IMR-90 (cell line): ENCODE results near the gene RAB11FIP4. TPM values are rescaled to one million over a fixed set of nuclear protein-coding genes. Genes with fewer than 3 reads are reported as not detected.

Experiments used
- ATAC-seq: fragments of 200-7000 bp; cut with Tn5 transposase; 2 replicates; pipeline ENCODE4 v1.9.1; 2020; ENCODE audit warnings: low read depth, mild to moderate bottlenecking, moderate library complexity
- BruUV-seq: library from RNA; stranded (reverse); fragments of 400-500 nt; replicated peaks from 2 replicates; lab custom pipeline; 2021; lab: Mats Ljungman, UMichigan
- CTCF ChIA-PET: fragments of 300-600 bp; formaldehyde crosslinking; extraction: SDS; loops from one replicate; lab custom pipeline; 2021; ENCODE audit warnings: antibody characterized with exemption; lab: Yijun Ruan, JAX
- POLR2A ChIA-PET: fragments of 300-600 bp; sonication (Branson Sonifier 250); formaldehyde crosslinking; loops from one replicate; lab custom pipeline; 2022; ENCODE audit warnings: antibody characterized with exemption; ENCODE audit not compliant: unreplicated experiment; lab: Charles Lee
- DNase-seq: peaks from one replicate; pipeline ENCODE4 v3.0.0; 2013
- H2AFZ ChIP-seq: replicated peaks from 2 replicates; pipeline ENCODE3; 2013; ENCODE audit warnings: low read length, mild to moderate bottlenecking; ENCODE audit not compliant: poor library complexity
- H2AK5ac ChIP-seq: 2 replicates; pipeline ENCODE4 v1.6.1; 2013; ENCODE audit warnings: low read depth, low read length, inconsistent platforms
- H2AK9ac ChIP-seq: replicated peaks from 2 replicates; pipeline ENCODE3; 2013; ENCODE audit warnings: mild to moderate bottlenecking, low read depth, low read length, moderate library complexity; ENCODE audit not compliant: poor library complexity
- H2BK120ac ChIP-seq: 2 replicates; pipeline ENCODE4 v1.6.1; 2013; ENCODE audit warnings: low read depth, low read length, inconsistent platforms
- H2BK15ac ChIP-seq: 3 replicates; pipeline ENCODE4 v1.6.1; 2013; ENCODE audit warnings: low read depth, low read length, inconsistent platforms
- H2BK20ac ChIP-seq: 2 replicates; pipeline ENCODE4 v1.6.1; 2013; ENCODE audit warnings: low read depth, mild to moderate bottlenecking, inconsistent platforms, low read length, moderate library complexity
- H2BK5ac ChIP-seq: 2 replicates; pipeline ENCODE4 v1.6.1; 2013; ENCODE audit warnings: mild to moderate bottlenecking, low read depth, low read length, inconsistent platforms; ENCODE audit not compliant: poor library complexity, severe bottlenecking
- H3K14ac ChIP-seq: replicated peaks from 2 replicates; pipeline ENCODE4 v1.6.1; 2013; ENCODE audit warnings: low read depth, low read length, inconsistent platforms
- H3K18ac ChIP-seq: 2 replicates; pipeline ENCODE4 v1.6.1; 2013; ENCODE audit warnings: low read depth, low read length, control low read depth
- H3K23ac ChIP-seq: 2 replicates; pipeline ENCODE4 v1.6.1; 2013; ENCODE audit warnings: low read depth, low read length, inconsistent platforms
- H3K27ac ChIP-seq: 2 replicates; pipeline ENCODE4 v1.5.1; 2013; ENCODE audit warnings: mild to moderate bottlenecking, control low read depth, low read length; ENCODE audit not compliant: insufficient read depth
- H3K27me3 ChIP-seq: 2 replicates; pipeline ENCODE4 v1.6.1; 2013; ENCODE audit warnings: low read length; ENCODE audit not compliant: control insufficient read depth, insufficient read depth
- H3K36me3 ChIP-seq: 2 replicates; pipeline ENCODE4 v1.6.1; 2013; ENCODE audit warnings: low read length, mixed read lengths; ENCODE audit not compliant: control insufficient read depth, insufficient read depth
- H3K4ac ChIP-seq: 2 replicates; pipeline ENCODE4 v1.6.1; 2013; ENCODE audit warnings: low read depth, low read length, inconsistent platforms
- H3K4me1 ChIP-seq: 2 replicates; pipeline ENCODE4 v1.6.1; 2013; ENCODE audit warnings: low read length, mixed read lengths; ENCODE audit not compliant: control insufficient read depth, insufficient read depth
- H3K4me2 ChIP-seq: 2 replicates; pipeline ENCODE4 v1.6.1; 2013; ENCODE audit warnings: low read depth, mild to moderate bottlenecking, control low read depth, low read length, moderate library complexity
- H3K4me3 ChIP-seq: 2 replicates; pipeline ENCODE4 v1.5.1; 2013; ENCODE audit warnings: low read depth, mild to moderate bottlenecking, control low read depth, low read length, moderate library complexity; ENCODE audit not compliant: insufficient read depth
- H3K56ac ChIP-seq: 2 replicates; pipeline ENCODE4 v1.6.1; 2013; ENCODE audit warnings: low read length, inconsistent platforms; ENCODE audit not compliant: insufficient read depth; ENCODE audit errors: extremely low read depth
- H3K79me1 ChIP-seq, 2 experiments: 2 replicates each; pipeline ENCODE4 v1.6.1; 2013; ENCODE audit warnings: low read length in 2 of 2, inconsistent platforms in 1 of 2, low read depth in 1 of 2
- H3K9ac ChIP-seq: 2 replicates; pipeline ENCODE4 v1.6.1; 2013; ENCODE audit warnings: low read depth, low read length, control low read depth
- H3K9me1 ChIP-seq: 2 replicates; pipeline ENCODE4 v1.6.1; 2013; ENCODE audit warnings: low read length, inconsistent platforms; ENCODE audit not compliant: insufficient read depth
- H3K9me3 ChIP-seq: 2 replicates; pipeline ENCODE4 v1.6.1; 2013; ENCODE audit warnings: low read length; ENCODE audit not compliant: control insufficient read depth, insufficient read depth
- H4K20me1 ChIP-seq: 2 replicates; pipeline ENCODE4 v1.6.1; 2013; ENCODE audit warnings: low read length, inconsistent platforms; ENCODE audit not compliant: insufficient read depth
- H4K5ac ChIP-seq: 2 replicates; pipeline ENCODE4 v1.6.1; 2013; ENCODE audit warnings: mild to moderate bottlenecking, low read depth, low read length, control low read depth
- H4K8ac ChIP-seq, 2 experiments: 2 replicates each; pipeline ENCODE4 v1.6.1; 2013; ENCODE audit warnings: low read depth in 2 of 2, low read length in 2 of 2, control low read depth in 1 of 2, inconsistent platforms in 1 of 2
- H4K91ac ChIP-seq: 2 replicates; pipeline ENCODE4 v1.6.1; 2013; ENCODE audit warnings: low read depth, low read length, inconsistent platforms; ENCODE audit not compliant: insufficient read depth
- BHLHE40 ChIP-seq: fragments of 150-350 bp; IDR thresholded peaks from 2 replicates; pipeline ENCODE4 v1.6.1; 2016; ENCODE audit warnings: mild to moderate bottlenecking, low read depth, low read length
- CEBPB ChIP-seq: IDR thresholded peaks from 2 replicates; pipeline ENCODE4 v1.6.1; 2012; ENCODE audit warnings: low read depth, low read length, improper control_type of control experiment
- CHD1 ChIP-seq: IDR thresholded peaks from 2 replicates; pipeline ENCODE4 v1.6.1; 2012; ENCODE audit warnings: low read depth, low read length, improper control_type of control experiment
- FOS ChIP-seq: fragments of 150-350 bp; IDR thresholded peaks from 2 replicates; pipeline ENCODE4 v1.6.1; 2016; ENCODE audit warnings: low read depth, low read length
- MAFK ChIP-seq: IDR thresholded peaks from 2 replicates; pipeline ENCODE4 v1.6.1; 2012; ENCODE audit warnings: low read depth, low read length, improper control_type of control experiment
- MAZ ChIP-seq: IDR thresholded peaks from 2 replicates; pipeline ENCODE4 v1.6.1; 2012; ENCODE audit warnings: low read depth, mild to moderate bottlenecking, low read length, improper control_type of control experiment, moderate library complexity, borderline replicate concordance
- MXI1 ChIP-seq: IDR thresholded peaks from 2 replicates; pipeline ENCODE4 v1.6.1; 2012; ENCODE audit warnings: low read depth, mild to moderate bottlenecking, low read length, moderate library complexity, borderline replicate concordance
- NFE2L2 ChIP-seq: fragments of 150-350 bp; IDR thresholded peaks from 2 replicates; pipeline ENCODE4 v1.6.1; 2016; ENCODE audit warnings: low read depth, mild to moderate bottlenecking, low read length
- POLR2A ChIP-seq: IDR thresholded peaks from 2 replicates; pipeline ENCODE4 v1.6.1; 2012; ENCODE audit warnings: mild to moderate bottlenecking, low read depth, low read length
- RAD21 ChIP-seq: IDR thresholded peaks from 2 replicates; pipeline ENCODE4 v1.6.1; 2012; ENCODE audit warnings: low read length, improper control_type of control experiment
- RCOR1 ChIP-seq: IDR thresholded peaks from 2 replicates; pipeline ENCODE4 v1.6.1; 2012; ENCODE audit warnings: mild to moderate bottlenecking, low read length, improper control_type of control experiment; ENCODE audit not compliant: insufficient replicate concordance
- SMC3 ChIP-seq: fragments of 150-350 bp; IDR thresholded peaks from 2 replicates; pipeline ENCODE4 v1.6.1; 2016; ENCODE audit warnings: low read depth, mild to moderate bottlenecking, antibody characterized with exemption, low read length, moderate library complexity
- WGBS, 2 experiments: methylation state at CpG; one replicate each; pipeline versions ENCODE4 v1.1.5 to v1.1.7; 2013; ENCODE audit warnings: missing lambda C conversion rate in 2 of 2; ENCODE audit not compliant: insufficient read length in 1 of 2; ENCODE audit errors: extremely low coverage in 2 of 2; 5-methylcytosine and 5-hydroxymethylcytosine counted together
- dilution Hi-C: fragments of 300-500 bp; cut with HindIII; formaldehyde crosslinking; loops from one replicate; pipeline ENCODE4 v1.14.3; 2018; ENCODE audit warnings: low sequenced_read_pairs; ENCODE audit not compliant: unreplicated experiment
- in situ Hi-C: fragments of 300-500 bp; cut with MboI; formaldehyde crosslinking; loops from 3 replicates; pipeline ENCODE4 v1.14.3; 2019; ENCODE audit warnings: low sequenced_read_pairs, inconsistent platforms, mixed read lengths
- intact Hi-C: fragments of 100-400 bp; cut with micrococcal nuclease; formaldehyde crosslinking; loops from 2 replicates; pipeline ENCODE4 v1.10.0; 2022
- polyA plus RNA-seq, 3 experiments: library from polyadenylated mRNA; depleted of rRNA; stranded (reverse); fragments of >200 nt; gene quantifications; 2 replicates each; pipeline ENCODE4 v1.2.3, GENCODE V29; 2012; ENCODE audit warnings: low replicate concordance in 1 of 3
- total RNA-seq: library from RNA; depleted of rRNA; stranded (reverse); fragments of >200 nt; gene quantifications from 2 replicates; pipeline ENCODE4 v1.2.3, GENCODE V29; 2012
- TF ChIP-seq, protein P1 (sequence below): fragments of 150-350 bp; IDR thresholded peaks from 2 replicates; pipeline ENCODE4 v1.6.1; 2016; ENCODE audit warnings: low read depth, mild to moderate bottlenecking, low read length, moderate library complexity, borderline replicate concordance
- TF ChIP-seq, protein P2 (sequence below): conservative IDR thresholded peaks from 2 replicates; pipeline ENCODE4 v1.5.1; 2012; ENCODE audit warnings: mild to moderate bottlenecking, low read depth, low read length, improper control_type of control experiment
- TF ChIP-seq, protein P3 (sequence below): fragments of 150-350 bp; IDR thresholded peaks from 2 replicates; pipeline ENCODE4 v1.6.1; 2017; ENCODE audit warnings: mild to moderate bottlenecking, antibody characterized with exemption, low read length, low read depth

Gene RAB11FIP4
- total and polyA plus RNA-seq, 2 of the 4 experiments (the other 2 are of a cell fraction) = 0.68 to 1.1 TPM

DNA sequence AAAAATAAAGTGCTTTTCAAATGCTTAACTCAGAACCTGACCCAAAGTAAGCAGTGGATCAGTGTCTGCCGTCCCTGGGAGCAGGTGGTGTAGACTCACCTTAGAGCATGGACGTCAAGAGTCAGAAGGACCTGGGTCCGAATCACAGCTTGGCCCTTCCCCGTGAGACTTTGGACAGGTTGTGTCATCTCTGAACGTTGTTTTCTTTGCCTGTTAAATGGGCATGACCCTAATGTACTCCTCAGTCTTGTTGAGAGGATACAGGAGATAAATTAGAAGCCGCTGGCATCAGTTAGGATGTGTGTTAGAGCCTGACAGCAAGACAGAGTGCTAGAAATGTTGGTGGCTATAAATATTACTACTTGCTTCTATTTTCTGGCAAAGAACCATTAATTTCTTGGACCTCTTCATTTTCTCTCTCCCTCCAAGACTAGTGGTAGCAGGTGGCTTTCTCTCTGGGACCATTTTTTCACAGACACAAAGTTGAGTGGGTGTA is 68.8 kb downstream of the RAB11FIP4 start:
- Histone ChIP-seq H3K14ac (no peak overlapping the region), H3K4me2 (no peak overlapping the region), H3K4me1 (no peaks in the 10 kb centered on the region), H3K9ac (no peak overlapping the region), H3K18ac (no peak overlapping the region), H2BK120ac (no peak overlapping the region), H3K27me3 (peaks cover 50% of the 10 kb centered on the region), H2AK9ac (no peak overlapping the region), H2BK15ac (no peak overlapping the region), H4K20me1 (no peaks in the 10 kb centered on the region), H2AFZ (no peak overlapping the region), H2BK20ac (no peak overlapping the region), H3K23ac (no peak overlapping the region), H2AK5ac (no peak overlapping the region), H2BK5ac (no peak overlapping the region), H4K91ac (no peak overlapping the region), H4K8ac (no peak overlapping the region), H3K36me3 (no peaks in the 10 kb centered on the region), H3K4ac (no peak overlapping the region), H3K9me1 (peaks cover 7% of the 10 kb centered on the region; the same call in 1 of the 2 replicates), H3K4me3 (no peak overlapping the region), H3K79me1 (no peaks in the 10 kb centered on the region), H3K27ac (no peak overlapping the region), H4K5ac (no peak overlapping the region), H3K9me3 (peaks cover 2% of the 10 kb centered on the region; the same call in 1 of the 2 replicates), H3K56ac (no peak overlapping the region)
- TF ChIP-seq RAD21 (no peak), RCOR1 (no peak), MAFK (no peak), FOS (no peak), NFE2L2 (no peak), MAZ (no peak), POLR2A (no peak), BHLHE40 (no peak), SMC3 (no peak), CHD1 (no peak), MXI1 (no peak), CEBPB (no peak)
- TF ChIP-seq, protein P1, sequence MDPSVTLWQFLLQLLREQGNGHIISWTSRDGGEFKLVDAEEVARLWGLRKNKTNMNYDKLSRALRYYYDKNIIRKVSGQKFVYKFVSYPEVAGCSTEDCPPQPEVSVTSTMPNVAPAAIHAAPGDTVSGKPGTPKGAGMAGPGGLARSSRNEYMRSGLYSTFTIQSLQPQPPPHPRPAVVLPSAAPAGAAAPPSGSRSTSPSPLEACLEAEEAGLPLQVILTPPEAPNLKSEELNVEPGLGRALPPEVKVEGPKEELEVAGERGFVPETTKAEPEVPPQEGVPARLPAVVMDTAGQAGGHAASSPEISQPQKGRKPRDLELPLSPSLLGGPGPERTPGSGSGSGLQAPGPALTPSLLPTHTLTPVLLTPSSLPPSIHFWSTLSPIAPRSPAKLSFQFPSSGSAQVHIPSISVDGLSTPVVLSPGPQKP = no peak
- TF ChIP-seq, protein P2, sequence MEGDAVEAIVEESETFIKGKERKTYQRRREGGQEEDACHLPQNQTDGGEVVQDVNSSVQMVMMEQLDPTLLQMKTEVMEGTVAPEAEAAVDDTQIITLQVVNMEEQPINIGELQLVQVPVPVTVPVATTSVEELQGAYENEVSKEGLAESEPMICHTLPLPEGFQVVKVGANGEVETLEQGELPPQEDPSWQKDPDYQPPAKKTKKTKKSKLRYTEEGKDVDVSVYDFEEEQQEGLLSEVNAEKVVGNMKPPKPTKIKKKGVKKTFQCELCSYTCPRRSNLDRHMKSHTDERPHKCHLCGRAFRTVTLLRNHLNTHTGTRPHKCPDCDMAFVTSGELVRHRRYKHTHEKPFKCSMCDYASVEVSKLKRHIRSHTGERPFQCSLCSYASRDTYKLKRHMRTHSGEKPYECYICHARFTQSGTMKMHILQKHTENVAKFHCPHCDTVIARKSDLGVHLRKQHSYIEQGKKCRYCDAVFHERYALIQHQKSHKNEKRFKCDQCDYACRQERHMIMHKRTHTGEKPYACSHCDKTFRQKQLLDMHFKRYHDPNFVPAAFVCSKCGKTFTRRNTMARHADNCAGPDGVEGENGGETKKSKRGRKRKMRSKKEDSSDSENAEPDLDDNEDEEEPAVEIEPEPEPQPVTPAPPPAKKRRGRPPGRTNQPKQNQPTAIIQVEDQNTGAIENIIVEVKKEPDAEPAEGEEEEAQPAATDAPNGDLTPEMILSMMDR = no peak
- TF ChIP-seq, protein P3, sequence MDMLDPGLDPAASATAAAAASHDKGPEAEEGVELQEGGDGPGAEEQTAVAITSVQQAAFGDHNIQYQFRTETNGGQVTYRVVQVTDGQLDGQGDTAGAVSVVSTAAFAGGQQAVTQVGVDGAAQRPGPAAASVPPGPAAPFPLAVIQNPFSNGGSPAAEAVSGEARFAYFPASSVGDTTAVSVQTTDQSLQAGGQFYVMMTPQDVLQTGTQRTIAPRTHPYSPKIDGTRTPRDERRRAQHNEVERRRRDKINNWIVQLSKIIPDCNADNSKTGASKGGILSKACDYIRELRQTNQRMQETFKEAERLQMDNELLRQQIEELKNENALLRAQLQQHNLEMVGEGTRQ = no peak
- intact Hi-C loops = no loop called here
- DNase-seq (no peak), ATAC-seq (no peak)
- in situ Hi-C loops = no loop called here
- ChIA-PET CTCF (no interaction called here), POLR2A (no interaction called here)
- WGBS, 2 experiments = 74% methylated on average over 3 of the region's 6 CpGs; no CpG with 5 or more reads in 1 of the 2 experiments
- dilution Hi-C loops = no loop called here
- no TSS peak for BruUV-seq
